Astrocyte of the hippocampus (primary cell): ENCODE data around the gene SUZ12.
"Not testable (repeated sequence)": the region's sequence is repeated elsewhere in the genome, so short reads cannot be mapped to it uniquely, and the experiment has no call there.

ENCODE experiments used
- DNase-seq: peaks from one replicate; pipeline ENCODE4 v3.0.0; 2011; ENCODE audit warnings: low read depth, low spot score

The SUZ12 gene

DNA sequence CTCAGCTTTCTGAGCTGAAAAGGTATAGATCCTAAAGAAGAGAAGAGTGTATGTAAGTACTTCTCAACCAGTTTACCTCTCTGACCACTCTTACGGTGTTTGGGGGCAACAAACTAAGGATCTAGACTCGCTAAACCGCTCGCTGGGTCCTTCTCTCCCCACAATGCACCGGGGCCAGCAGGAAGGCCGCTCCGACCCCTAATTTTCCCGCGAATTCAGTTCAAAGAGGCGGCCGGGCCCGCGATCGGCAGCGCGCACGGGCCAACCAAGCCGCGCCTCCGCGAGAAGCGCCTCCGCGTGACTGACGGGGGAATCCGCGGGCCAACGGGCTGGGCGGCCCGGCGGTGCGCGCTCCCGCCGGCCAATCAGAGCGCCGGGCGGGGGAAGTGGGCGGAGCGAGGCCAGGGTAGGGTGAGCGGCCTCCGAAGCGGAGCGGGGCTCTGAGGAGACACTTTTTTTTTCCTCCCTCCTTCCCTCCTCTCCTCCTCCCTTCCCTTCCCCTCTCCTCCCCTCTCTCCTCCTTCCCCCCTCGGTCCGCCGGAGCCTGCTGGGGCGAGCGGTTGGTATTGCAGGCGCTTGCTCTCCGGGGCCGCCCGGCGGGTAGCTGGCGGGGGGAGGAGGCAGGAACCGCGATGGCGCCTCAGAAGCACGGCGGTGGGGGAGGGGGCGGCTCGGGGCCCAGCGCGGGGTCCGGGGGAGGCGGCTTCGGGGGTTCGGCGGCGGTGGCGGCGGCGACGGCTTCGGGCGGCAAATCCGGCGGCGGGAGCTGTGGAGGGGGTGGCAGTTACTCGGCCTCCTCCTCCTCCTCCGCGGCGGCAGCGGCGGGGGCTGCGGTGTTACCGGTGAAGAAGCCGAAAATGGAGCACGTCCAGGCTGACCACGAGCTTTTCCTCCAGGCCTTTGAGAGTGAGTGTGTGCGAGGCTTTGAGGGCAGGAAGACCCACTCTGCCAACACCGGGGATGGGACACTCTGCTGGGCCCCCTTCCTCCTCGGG is at the start of gene SUZ12:
Gene SUZ12 (plus strand): TSS at position 393 of the 995 bp plus-strand sequence. CDS start 240 bp downstream, at position 633.
- peak; percentile 93 for DNase-seq

DNA sequence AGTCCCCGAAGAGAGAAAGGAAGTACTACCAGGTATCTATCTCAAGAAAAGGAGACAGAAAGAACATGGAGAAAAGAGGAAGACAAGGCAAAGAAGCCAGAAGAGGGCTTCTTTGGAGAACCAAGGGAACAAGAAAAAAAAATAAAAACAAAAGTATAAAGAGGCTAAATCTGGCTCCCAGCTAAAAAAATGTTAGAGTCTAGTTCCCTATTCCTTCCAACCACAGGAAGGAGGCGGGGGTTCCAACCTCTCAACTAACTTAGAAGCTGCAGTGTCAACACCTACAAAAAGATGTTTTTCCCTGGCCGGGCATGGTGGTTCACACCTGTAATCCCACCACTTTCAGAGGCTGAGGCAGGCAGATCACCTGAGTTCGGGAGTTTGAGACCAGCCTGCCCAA is 48.7 kb upstream of the SUZ12 start:
- DNase-seq: no peak

DNA sequence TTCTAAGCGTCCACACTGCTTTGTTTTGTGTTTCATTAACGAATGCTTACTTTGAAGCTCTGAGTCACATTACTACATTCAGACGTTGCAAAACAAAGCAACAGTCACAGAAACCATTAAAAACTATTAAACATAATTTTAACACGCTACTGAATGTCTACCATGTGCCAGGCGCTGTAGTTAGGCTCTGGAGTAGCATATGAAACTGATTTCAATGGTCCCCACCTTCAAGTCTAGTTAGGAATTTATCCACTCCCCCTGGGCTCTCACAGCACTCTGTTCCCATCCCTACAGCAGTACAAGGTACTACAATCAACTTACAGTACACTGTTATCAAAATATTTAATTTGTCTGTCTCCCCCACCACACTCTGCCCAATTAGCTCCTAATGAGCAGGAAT is 35.9 kb upstream of the SUZ12 start:
- peak; percentile 39 for DNase-seq

DNA sequence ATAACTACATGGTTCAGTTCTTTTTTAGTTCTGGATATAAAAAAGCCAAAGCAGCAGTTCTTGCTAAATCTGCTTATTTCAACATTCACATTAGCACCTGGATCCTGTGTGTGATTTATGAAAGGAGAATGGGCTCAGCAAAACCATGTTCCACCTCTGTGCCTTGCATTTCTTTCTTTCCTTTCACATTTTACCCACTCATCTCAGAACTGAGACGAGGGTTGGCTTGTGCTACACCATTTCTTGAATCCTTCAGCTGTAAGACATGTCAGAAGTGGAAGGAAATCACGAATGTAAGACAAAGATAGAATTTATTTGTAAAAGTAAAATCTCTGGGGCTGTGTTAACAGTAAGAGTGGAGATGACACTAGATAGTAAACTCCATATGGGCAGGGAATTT is 34.1 kb upstream of the SUZ12 start:
- DNase-seq: no peak

DNA sequence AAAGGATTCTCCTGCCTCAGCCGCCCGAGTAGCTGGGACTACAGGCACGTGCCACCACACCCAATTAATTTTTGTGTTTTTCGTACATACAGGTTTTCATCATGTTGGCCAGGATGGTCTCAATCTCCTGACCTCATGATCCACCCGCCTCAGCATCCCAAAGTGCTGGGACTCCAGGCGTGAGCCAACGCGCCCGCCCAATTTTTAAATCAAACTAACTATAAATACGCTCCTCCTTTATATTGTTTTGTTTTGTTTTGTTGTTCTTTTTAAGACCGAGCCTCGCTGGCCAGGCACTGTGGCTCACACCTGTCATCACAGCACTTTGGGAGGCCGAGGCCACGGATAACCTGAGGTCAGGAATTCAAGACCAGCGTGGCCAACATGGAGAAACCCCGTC is 33.4 kb upstream of the SUZ12 start:
- DNase-seq: no peak

DNA sequence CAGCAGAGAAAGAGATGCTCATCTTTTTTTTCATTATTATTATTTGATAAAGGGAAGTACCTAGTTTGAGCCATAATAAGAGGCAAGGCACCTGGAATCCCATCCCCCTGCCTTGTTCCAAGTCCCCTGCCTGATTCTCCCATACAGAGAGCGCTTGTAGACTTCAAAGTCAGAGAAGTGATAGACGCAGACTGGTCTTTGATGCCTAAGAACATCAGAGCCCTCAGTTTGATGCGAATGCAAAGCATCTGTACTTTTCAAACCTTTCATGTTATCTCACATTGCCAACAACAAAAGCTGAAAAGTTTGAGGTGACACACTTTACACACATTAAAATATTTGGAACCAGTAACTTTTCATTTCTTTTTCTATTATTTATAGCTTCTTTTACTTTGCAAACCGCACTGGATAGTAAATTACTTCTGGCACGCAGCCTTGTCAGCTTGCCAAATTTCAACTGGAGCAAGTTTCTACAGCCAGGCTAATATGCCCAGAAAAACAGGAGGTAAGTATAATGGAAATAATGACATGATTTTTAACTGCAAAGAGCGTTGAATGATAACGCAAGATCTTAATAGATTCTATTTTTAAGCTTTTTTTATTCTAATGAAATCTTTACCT is 29.4 kb upstream of the SUZ12 start:
- peak; percentile 81 for DNase-seq

DNA sequence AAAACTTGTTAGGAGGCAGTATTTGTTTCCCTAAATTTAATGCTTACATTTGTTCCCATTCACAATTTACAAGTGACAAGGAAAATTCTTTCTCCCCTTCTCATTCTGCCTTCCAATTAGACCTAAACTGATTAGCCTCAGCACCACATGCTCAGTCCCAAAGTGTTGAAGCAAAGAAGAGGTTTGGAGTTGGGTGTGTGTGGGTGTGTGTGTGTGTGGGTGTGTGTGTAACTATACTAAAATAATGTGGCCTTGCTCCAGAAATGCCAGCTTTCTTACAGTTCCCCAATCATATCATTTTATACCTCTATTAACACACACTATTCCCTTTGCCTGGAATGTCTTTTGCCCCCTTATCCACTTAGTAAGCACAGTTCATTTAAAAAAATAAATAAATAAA is 28.4 kb upstream of the SUZ12 start:
- no peak for DNase-seq

DNA sequence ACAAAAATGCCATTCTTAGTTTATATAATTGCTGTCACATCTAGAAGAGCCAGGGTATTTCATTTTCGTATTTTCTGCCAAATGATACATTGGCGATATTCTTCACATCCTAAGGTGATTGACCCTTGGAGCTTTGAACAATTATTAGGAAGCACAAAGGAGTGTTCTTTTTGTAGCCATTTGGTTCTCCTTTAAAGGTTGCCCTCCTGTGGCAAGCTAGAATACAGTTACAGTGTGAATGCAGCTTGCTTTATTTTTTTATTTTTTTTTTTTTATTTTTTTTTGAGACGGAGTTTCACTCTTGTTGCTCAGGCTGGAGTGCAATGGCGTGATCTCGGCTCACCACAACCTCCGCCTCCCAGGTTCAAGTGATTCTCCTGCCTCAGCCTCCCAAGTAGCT is 24.1 kb upstream of the SUZ12 start:
- peak; percentile 34 for DNase-seq

DNA sequence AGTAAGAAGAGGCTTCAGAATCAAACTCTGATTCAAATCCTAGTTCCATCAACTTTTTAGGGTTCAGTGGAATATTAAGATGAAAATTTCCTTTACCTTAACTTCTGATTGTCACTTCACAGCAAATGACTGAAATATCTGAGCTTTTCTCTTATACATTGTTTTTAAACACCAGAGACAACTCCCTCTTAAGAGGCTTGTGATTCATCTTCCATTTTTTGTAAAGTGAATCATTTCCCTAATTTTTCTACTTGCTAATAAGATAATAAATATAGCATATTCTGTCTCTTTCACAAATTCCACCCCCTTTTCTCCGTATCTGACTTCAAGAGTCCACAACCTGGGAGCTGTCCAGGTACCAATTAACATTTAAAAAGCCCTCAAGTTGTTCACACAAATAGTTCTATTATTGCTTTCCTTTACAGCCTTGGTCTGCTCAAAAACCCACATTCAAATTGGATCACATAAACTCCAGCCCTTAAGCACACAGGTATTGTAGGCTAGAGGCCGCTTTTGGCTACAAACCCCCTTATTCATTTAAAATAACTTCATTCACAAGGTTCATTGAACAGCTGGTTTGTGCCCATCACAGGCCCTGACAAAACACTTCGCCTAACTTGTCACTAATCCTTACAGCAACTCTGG is 21.2 kb upstream of the SUZ12 start:
- peak; percentile 36 for DNase-seq

DNA sequence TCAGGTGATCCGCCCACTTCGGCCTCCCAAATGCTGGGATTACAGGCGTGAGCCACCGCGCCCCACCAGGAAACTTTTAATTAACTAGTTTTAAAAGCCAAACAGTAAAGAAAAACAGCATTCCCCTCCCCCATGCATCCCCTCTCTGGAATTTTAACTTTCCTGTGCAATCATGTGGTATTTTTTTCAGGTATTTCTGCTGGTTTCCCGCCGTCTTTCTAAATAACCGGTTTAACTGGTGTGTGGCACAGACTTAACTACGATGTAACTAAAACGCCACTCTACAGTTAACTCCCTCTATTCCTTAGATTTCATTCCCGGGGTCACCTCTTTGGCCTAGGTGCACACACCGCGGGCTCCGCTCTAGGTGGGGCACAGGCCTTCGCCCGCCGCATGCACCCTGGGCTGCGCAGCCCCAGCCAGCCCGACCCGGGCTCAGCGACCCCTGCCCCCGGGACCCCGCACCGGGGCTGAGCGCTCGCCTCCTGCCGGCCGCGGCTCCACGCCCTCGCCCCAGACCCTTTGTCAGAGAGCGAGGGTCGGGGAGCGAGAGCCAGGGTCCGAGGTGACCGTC is 20.2 kb upstream of the SUZ12 start:
- no peak for DNase-seq

DNA sequence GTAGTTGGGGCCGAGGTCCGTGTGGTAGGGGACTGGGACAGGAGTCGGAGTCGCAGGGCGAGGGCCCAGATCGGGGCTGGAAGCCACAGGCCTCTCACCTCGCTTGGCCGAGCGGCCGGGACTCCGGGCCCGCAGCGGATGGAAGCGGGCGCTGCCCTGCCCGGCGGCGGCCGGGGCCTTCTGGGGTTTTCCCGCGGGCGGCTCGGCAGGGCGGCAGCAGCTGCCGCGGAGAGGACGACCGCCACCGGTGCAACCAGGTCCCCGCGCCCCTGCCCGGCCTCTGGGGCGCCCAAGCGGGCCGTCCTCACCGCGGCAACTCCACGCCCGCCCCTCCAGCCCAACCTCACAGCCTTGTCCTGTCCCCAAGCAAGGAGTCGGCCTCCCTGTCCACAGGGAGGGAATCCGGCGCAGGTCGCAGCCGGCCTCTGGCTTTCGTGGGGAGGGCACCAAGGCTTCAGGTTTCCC is 19.7 kb upstream of the SUZ12 start:
- DNase-seq: no peak

DNA sequence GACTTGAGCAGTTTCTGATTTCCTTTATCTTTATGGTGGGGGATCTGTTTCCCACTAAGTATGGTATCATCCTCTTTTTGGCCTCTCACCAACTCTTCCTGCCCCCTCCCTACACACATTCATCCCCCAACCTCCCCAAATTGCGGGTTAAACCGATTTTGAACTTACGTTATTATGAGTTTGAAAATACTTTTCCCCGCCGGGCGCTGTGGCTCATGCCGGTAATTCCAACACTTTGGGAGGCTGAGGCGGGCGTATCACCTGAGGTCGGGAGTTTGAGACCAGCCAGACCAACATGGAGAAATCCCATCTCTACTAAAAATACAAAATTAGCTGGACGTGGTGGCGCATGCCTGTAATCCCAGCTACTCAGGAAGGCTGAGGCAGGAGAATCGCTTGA is 19.1 kb upstream of the SUZ12 start:
- DNase-seq: not testable (repeated sequence)

DNA sequence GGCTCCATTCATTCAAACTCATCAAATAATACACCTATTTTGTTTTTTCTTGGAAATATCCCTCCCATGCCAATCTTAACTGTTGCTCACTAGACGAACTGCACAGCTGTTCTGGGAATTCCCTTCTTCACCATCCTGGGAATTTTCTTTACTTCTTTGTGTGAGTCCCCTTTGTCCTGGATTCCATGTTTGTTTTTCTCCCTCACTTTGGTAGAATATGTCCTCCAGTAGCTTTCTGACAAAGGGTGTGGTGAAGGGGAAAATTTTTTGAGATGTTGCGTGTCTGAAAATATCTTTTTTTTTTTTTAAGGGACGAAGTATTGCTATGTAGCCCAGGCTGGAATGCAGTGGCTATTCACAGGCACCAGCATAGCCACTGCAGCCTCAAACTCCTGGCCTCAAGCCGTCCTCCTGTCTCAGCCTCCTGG is 18.1 kb upstream of the SUZ12 start:
- peak; percentile 80 for DNase-seq

DNA sequence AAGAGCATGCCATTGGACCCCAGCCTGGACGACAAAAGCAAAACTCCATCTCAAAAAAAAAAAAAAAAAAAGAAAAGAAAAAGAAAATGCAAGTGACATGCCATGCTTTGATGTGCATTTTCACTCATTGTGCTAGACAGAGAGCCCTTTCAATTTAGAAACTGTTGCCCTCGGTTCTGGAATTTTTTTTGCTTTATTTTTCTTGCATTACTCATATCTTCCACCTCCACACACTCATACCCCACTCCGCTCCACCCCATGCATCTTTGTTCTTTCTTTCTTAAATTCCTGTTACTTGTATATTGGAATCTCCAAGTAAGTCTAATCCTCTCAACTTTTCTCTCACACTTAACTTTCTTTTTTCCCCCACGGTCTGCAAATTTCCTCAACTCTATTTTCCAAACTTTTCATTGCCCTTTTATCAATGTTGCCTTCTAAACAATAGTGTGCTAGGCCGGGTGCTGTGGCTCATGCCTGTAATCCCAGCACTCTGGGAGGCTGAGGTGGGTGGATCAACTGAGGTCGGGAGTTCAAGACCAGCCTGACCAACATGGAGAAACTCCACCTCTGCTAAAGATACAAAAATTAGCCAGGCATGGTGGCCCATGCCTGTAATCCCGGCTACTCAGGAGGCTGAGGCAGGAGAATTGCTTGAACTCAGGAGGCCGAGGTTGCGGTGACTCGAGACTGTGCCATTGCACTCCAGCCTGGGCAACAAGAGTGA is 16.8 kb upstream of the SUZ12 start:
- peak; percentile 79 for DNase-seq

DNA sequence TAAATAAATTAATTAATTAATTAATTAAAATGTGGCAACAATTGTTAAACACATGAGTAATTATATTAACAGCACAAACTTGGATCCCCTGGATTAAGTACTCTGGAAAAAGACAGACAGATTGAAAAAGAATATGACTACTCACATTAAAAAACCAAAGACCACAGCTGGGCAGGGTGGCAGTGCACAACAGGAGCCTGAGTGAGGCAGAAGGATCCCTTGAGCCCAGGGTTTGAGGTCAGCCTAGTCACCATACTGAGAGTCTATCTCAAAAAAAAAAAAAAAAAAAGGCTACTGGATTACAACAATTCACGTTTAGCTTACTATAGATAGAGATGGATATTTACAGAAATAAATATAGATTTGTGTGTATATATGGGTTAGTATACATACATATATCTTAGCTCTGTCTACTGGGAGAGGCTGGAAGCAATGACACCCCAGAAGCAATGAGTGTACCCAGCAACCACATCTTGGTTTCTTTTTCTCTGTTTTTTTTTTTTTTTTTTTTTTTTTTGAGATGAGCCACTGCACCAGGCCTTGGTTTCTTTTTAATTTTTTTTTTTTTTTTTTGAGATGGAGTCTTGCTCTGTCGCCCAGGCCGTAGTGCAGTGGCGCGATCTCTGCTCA is 10.6 kb upstream of the SUZ12 start:
- DNase-seq: no peak

DNA sequence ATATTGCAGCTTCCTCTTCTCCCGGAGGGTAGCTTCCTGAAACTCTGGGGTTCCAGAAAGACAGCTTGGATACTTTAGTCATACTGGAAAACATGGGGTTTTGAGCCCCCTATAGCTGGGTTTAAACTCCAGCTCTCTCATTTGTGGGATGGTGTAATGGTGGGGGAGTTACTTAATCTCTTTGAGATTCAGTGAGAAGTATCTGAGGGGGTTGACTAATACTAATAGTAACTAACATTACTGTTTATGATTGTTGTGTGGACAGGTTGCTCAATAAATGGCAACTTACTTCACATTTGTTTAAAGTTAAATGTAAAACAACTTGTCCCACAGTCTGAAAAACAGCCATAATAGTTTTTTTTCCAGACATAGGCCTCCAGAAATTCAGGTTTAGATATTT is 5.1 kb upstream of the SUZ12 start:
- no peak for DNase-seq

DNA sequence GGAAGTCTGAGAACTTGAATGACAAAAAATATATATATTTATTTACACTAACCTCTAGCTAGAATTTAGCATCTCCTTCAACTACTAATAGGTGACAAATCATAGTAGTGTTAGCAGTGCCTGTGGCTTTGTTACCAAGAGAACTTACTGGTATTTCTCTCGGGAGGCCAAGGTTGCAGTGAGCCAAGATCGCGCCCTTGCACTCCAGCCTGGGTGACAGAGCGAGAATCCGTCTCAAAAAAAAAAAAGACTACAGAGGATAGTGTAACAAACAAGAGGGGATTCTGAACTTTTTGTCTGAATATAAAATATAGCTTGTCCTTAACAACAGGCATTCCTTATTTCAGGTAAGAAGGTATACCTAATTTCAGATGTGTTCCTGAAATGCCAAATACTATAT is 1.3 kb upstream of the SUZ12 start:
- no peak for DNase-seq

DNA sequence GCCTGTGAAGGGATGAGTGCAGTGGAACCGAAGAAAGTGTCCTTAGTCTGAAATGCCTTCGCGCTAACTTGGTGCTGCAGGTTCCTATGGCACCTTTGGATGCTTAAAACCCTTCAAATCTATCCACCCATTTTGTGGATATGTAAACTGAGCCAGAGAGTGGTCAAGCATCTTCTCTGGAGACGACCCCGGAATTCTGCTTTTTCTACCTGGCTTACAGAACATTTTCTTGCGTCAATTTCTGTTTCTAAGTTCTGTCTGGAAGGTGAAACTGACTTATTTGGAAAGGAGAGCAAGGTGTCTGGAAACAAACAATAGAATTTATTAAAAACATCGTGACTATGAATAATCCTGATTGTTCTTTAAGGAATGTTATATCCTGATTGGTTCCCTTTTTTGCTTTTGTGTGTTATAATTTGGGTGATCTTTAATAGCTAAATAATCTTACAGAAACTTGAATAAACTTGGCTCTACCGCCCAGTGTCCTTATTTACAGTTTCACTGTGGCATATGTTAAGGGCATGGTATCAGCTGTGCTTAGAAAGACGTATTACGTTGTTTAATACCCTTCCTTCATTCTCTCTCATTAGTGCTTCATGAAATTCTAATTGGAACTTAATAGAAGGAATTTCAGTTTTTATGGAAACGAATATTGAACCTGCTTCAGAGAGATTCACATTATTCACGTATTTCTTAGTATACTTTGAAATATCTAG is 1.3 kb downstream of the SUZ12 start:
- not testable (repeated sequence) for DNase-seq

DNA sequence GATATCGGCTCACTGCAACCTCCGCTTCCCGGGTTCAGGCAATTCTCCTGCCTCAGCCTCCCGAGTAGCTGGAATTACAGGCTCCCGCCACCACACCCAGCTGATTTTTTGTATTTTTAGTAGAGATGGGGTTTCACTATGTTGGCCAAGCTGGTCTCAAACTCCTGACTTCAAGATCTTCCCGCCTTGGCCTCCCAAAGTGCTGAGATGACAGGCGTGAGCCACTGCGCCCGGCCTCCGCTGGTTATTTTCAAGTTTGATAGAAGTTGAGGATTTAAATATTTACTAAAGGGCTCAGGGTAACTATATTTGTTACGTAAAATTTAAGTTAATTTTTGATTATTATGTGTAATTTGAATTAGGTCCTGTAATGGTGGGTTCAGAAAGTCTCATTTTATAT is 5.1 kb downstream of the SUZ12 start:
- not testable (repeated sequence) for DNase-seq

DNA sequence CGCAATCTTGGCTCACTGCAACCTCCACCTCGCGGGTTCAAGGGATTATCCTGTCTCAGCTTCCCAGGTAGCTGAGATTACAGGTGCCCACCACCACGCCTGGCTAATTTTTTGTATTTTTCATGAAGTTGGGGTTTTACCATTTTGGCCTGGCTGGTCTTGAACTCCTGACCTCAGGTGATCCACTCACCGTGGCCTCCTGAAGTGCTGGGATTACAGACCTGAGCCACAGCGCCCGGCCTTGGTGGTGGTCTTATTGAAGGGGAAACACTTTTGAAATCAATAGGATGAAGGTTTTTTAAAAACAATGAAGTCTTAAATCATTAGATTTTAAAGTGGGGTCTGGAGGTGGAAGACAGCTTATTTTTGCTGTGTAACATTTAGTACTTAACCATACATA is 5.6 kb downstream of the SUZ12 start:
- not testable (repeated sequence) for DNase-seq
